Anterior cingulate cortex (tissue), 58 donors: ENCODE data around the gene COQ10B.
A peak's percentile ranks its signal among the peaks of the same experiment; 100 is the strongest.

Experiments
- DNase-seq, 58 donors: peaks; one replicate each; lab custom pipeline; 2025; lab: John Stamatoyannopoulos, UW

COQ10B gene

DNA sequence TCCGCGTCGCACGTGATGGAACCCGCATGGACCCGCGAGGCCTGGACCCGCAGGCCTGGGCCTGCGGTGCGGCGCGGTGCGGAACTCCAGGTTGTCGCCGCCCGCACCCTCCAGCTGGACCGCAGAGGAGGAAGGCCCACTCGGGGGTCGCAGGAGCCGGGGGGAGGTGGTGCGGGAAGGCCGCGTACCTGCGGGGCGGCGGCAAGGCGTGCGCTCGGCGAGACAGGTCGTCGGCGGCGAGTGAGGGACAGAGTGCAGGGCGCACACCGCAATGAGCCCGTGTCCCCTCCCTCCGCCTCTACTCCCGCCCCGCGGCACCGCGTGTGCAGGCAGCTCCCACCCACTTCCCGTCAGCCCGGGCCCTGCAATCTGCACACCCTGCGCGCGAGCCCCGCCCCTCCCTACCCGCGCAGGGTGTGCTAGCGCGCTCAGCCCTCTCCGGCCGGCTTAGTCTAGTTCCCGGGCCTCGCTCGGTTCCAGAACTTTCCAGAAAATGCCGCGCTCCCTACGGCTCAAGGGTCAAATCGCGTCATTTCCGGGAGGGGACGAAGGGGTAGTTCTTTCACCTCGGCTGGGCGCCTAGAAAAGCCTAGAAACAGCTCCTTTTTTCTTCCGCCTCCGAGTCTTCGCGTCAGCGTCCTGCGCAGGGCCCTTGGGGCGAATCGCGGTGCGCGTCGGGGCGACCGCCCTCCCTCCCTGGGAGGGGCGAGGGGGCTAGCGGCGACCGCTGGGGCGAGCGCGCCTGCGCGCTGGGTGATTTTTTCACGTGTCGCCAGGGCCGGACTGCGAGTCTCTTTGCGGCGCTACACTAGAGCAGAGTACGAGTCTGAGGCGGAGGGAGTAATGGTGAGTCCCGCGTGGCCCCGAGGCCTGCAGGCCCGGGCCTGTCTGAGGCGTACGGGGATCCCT, 46.5 kb downstream of the COQ10B start, which contains the start of the genes HSPD1 and HSPE1:
Gene HSPD1 (minus strand): TSS at position 247 of the 909 bp plus-strand sequence. CDS start 992 bp downstream, outside the sequence.
Gene HSPE1 (plus strand): TSS at position 786 of the 909 bp plus-strand sequence. CDS start 58 bp downstream, at position 844.
- peak; percentile 87 to 100 (median 98) for DNase-seq

DNA sequence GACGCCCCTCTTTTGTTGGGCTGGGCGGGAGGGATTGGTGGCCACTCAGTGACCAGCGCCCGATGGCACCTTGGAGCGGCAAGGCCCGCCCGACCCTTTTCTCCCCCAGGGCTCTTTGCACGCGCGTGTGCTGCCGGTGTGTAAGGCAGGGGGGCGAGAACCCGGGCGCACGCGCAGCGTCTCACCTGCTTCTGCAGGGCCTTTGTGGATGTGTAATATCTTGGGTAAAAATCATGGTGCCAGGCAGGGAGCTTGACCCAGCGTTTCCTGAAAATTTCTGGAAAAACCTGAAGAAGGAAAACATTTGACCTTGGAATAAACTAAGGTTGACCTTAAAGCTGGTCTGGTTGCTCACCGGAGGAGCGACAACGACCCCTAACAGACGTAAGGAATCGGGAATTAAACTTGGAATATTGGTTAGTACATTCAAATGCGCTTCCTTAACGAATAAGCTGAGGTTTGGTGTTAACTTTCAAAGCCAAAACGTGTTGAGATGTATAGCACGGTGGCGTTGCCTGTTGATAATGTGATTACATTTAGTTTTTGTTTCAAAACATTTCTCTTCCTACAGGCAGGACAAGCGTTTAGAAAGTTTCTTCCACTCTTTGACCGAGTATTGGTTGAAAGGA, 47.3 kb downstream of the COQ10B start:
- peak in 5 of 58 donors; percentile 30 to 72 (median 55) for DNase-seq

DNA sequence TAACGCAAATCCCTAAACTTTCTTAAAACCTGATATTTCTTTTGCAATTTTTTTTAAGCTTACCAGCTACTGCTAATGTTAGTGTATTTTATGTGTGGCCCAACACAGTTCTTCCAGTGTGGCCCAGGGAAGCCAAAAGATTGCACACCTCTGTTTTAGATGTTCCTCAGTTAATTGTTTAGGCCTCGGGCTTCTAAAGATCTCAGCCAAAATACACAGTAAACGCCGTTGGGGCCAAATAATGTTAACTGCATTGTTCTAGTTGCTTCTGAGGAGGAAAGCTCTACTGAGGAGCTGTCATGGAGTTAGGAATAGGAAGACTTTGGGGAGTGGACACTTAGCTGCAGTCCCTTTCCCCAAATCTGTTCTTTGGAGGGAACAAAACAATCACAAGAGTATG, 48.8 kb downstream of the COQ10B start:
- peak in 1 of 58 donors; percentile 1 for DNase-seq

DNA sequence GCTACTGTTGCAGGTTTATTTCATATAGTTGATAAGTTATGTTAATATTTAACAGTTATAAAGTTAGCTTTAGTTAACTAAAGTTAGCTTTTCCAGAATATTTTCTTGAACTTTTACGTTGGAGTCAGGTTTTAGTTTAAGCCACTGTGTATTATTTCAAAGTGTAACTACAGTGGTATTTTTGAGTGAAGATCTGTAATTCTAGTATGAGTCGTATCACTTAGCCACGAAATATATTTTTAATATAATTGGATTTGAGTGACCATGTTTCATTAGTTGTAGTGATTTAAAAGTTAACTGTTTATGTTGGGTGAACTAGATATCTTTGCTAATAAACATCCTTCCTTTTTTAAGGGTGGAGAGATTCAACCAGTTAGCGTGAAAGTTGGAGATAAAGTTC, 49.3 kb downstream of the COQ10B start:
- DNase-seq: no peak

DNA sequence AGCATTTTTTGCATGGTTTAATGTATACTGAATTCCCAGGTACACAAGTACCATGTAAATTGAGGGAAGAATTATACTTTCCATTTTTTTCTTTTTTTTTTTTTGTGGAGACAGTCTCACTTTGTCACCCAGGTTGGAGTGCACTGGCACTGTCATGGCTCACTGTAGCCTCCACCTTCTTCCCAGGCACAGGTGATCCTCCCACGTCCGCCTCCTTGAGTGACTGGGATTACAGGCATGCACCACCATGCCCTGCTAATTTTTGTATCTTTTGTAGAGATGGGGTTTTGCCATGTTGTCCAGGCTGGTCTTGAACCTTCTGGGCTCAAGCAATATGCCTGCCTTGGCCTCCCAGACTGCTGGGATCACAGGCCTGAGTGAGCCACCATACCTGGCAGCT, 50.6 kb downstream of the COQ10B start:
- DNase-seq: no peak

DNA sequence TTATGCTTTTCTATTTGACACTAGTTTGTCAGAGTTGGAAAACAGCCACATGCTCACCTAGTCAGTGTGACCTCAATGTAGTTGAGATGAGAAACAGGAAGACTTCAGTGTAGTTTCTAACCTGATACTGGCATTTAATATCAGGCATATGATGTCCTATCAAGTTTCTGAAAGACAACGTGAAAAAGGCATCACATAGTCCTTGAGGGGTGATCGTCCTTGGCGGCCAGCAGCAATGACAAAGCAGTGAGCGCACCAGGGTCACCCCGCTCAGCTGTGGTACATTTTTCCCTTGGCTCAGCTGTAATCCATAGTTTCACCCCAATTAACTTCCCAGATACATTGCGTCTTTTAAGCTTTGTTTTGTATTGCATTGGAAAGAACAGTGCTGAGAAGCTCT, 51.2 kb downstream of the COQ10B start:
- peak in 1 of 58 donors; percentile 1 for DNase-seq

DNA sequence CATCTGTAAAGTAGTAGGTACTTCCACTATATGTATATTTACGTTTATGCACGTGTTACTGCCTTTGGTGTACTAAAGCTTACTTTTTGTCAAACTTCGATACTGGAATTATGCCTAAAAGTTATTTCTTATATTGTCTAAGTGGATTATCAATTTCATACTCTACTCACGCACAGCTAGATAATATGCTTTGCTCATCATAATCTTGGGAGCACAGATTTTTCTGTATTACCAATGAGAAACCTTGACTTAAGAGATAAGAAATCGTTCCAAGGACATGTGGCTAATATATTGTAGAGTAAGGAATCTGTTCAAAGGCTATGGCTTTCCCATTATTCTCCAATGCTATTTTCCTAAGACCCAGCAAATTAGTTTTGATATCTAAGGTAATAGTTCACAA, 53.3 kb downstream of the COQ10B start:
- DNase-seq: no peak

DNA sequence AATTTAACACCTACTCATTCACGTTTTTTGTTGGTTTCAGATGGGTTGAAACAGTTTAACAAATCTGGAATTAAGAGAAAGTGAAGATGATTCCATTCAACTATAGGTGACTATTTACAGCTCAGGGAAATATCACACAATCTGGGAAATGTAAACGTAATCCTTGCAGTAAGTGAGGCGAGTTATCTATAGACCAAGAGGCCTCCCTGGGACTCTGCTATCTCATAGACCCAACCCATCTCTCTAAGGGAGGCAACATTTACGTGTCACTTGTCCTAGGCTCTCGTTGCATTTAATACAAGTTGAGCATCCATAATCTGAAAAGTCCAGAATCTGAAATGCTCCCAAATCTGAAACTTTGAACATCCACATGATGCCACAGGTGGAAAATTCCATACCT, 60.6 kb downstream of the COQ10B start:
- DNase-seq: no peak

DNA sequence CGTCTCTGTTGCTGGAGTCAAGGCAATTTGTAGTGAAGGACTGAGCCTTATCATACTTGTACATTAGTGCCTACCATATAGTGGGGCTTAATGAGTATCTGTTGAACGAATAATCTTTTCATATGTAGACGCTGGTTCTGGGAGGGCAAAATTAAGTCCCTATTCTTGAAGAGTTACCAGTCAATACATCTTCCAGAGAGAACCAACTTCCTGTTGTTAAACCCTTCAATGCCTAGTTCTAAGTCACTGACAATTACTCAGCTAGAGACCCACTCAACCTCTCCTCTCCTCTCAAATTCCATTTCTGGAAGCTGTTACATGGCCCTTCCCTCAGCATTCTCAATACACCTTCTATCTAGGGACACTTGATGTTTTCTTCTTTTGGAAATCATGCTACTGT, 61.4 kb downstream of the COQ10B start:
- no peak for DNase-seq

DNA sequence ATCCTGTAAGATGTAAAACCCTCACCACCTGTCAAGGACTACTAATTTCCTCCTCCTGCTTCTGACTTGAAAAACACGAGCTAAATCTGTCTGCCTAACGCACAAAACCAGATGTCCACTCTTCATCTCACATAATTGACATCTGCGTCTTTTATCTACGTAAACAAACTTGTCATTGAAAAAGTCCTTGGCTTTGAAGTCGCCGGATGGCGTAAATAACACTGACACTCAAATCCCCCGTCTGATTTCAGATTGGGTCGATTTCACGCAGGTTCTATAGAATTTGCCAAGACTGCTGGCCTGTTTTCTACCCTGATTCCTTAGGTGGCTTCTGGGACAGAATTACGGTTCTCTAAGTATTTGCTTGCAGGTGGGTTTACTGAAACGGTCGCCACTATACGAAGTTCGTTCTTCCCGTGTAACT, 62.0 kb downstream of the COQ10B start:
- peak in 3 of 58 donors; percentile 30 to 71 (median 40) for DNase-seq

DNA sequence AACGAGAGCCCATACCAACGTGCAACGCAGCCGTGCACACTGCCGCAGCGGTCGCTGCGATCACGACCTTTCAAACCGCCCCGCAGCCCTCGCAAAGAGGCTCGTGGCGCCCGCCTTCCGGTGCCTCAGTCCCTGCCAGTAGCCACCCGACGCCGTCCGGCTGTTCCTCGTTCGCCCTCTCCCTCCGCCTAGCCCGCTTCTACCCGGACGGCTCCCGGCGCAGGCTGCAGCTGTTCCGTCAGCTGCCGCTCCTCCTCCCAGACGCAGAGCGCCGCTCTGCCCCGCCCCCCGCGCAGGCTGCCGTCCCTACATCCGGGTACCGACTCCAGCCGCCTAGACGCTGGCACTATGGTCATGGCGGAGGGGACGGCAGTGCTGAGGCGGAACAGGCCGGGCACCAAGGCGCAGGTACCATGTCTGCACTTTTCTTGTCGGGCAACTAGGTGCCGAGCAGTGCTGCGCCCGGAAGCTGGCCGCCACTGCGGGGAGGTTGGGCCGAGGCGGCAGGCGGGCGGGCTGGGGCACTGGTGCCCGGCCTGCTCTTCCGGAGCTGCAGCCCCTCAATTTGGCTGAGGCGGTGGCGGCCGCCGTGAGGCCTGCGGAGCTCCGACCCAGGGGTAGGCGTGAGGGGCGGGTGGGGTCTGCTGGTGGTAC, 62.5 kb downstream of the COQ10B start, which contains the start of gene MOB4:
Gene MOB4 (plus strand): TSS at position 328 of the 654 bp plus-strand sequence. CDS start 21 bp downstream, at position 349.
- peak; percentile 71 to 97 (median 93) for DNase-seq

DNA sequence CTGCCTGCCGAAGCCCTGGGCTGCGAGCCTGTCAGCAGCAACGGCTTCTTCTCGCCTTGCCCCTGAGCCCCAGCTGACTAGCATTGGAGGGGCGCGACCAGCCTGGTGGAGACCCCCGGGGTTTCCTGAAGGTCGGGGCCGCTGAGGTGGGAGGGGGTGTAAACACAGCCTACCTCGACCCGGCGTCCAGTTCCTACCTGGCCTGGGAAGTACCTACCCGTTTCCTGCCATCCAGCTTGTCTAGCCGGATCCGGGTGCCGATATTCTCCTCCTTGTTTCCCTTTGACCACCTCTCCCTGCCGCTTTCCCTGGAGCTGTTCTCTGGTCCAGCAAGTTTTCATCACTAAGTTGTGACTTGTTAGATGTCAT, 63.0 kb downstream of the COQ10B start:
- peak in 26 of 58 donors; percentile 4 to 67 (median 42) for DNase-seq

DNA sequence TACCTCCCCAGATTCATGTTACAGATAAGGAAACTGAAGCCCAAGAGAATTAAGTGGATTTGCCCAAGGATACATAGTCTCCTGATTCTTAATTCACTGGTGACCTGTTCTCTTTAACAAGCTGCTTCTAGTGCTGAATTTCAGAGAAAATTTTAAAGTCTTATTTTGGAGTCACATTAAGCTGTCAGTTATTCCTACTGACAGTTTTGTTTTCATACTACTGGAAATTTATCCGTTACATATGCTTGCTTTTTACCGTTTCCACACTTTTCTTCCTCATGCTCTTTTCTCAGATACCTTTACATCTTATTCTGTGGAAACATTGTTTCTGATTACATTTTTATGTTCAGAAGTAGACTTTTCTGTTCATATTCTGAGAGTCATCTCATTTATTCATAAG, 63.8 kb downstream of the COQ10B start:
- DNase-seq: no peak
